ENCODE measurements around the gene APLP2. TPM values are rescaled to one million over a fixed set of nuclear protein-coding genes. Genes with fewer than 3 reads are reported as not detected.
"Not testable (repeated sequence)": the region's sequence is repeated elsewhere in the genome, so short reads cannot be mapped to it uniquely, and the experiment has no call there.

Gene APLP2
- total RNA-seq = 1,000 to 10,000 TPM in 1 of 8 experiments, 100 to 1,000 TPM in 7; 125 to 1,363 (median 350) TPM

DNA sequence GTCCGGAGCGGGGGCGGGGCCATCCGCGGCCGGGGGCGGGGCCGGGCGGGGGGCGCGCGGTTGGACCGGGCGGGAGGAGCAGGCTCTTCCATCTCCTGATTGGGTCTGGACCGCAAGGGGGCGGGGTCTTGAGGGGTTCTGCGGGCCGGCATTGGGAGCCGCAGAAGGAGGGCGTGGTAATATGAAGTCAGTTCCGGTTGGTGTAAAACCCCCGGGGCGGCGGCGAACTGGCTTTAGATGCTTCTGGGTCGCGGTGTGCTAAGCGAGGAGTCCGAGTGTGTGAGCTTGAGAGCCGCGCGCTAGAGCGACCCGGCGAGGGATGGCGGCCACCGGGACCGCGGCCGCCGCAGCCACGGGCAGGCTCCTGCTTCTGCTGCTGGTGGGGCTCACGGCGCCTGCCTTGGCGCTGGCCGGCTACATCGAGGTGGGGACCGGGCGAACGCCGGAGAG is at the start of gene APLP2:
Gene APLP2 (plus strand): TSS at position 236 of the 450 bp plus-strand sequence. CDS start 84 bp downstream, at position 320.
- peak within 1 kb of the TSS; percentile 83 to 89 for H3K27ac ChIP-seq
- H3K4me1 ChIP-seq (replicated peaks in 1 of 2) = peaks cover 14 to 24% of the 10 kb centered on the region in 2 donors
- in situ Hi-C loops (cut with MboI; ENCODE audit: low pct_unique_long_range_greater_than_20kb in 2 of 9, low sequenced_read_pairs in 9 of 9, unreplicated experiment in 9 of 9) = no loop called here
- WGBS, 10 experiments = no CpG with 5 or more reads among the region's 51 CpGs
- peak; percentile 78 to 94 (median 91) for ATAC-seq (replicated peaks in 6 of 8)
- H3K4me3 ChIP-seq = peak within 1 kb of the TSS; percentile 63 to 98 (median 81)

- WGBS, 10 experiments = 71 to 96% (median 90%) methylated on average over 2 to 4 of the region's 4 CpGs
- Histone ChIP-seq H3K27ac (no peak overlapping the region), H3K4me3 (no peak overlapping the region), H3K4me1 (replicated peaks in 1 of 2) (no peaks in the 10 kb centered on the region)
- ATAC-seq (replicated peaks in 6 of 8) = no peak
- in situ Hi-C loops (cut with MboI; ENCODE audit: low pct_unique_long_range_greater_than_20kb in 2 of 9, low sequenced_read_pairs in 9 of 9, unreplicated experiment in 9 of 9) = no loop called here
Observed at GRCh38 chr11:130020323-130020722, 49.4 kb upstream of the APLP2 start.

GRCh38 chr11:130021606-130022005 is 48.1 kb upstream of the APLP2 start:
- H3K27ac ChIP-seq; H3K4me1 ChIP-seq (replicated peaks in 1 of 2); in situ Hi-C loops (cut with MboI; ENCODE audit: low pct_unique_long_range_greater_than_20kb in 2 of 9, low sequenced_read_pairs in 9 of 9, unreplicated experiment in 9 of 9); ATAC-seq (replicated peaks in 6 of 8); H3K4me3 ChIP-seq: not testable (repeated sequence)
- WGBS, 10 experiments = 89% methylated on average over 6 of the region's 38 CpGs; no CpG with 5 or more reads in 9 of the 10 experiments

GRCh38 chr11:130022799-130023198 is 46.9 kb upstream of the APLP2 start:
- WGBS, 10 experiments = 76 to 100% (median 98%) methylated on average over 1 to 2 of the region's 2 CpGs; no CpG with 5 or more reads in 2 of the 10 experiments
- peak in 2 of 8 experiments; percentile 29 to 38 for ATAC-seq (replicated peaks in 6 of 8)
- no peak overlapping the region for H3K27ac ChIP-seq
- in situ Hi-C loops (cut with MboI; ENCODE audit: low pct_unique_long_range_greater_than_20kb in 2 of 9, low sequenced_read_pairs in 9 of 9, unreplicated experiment in 9 of 9) = no loop called here
- no peaks in the 10 kb centered on the region for H3K4me1 ChIP-seq (replicated peaks in 1 of 2)
- no peak overlapping the region for H3K4me3 ChIP-seq

DNA sequence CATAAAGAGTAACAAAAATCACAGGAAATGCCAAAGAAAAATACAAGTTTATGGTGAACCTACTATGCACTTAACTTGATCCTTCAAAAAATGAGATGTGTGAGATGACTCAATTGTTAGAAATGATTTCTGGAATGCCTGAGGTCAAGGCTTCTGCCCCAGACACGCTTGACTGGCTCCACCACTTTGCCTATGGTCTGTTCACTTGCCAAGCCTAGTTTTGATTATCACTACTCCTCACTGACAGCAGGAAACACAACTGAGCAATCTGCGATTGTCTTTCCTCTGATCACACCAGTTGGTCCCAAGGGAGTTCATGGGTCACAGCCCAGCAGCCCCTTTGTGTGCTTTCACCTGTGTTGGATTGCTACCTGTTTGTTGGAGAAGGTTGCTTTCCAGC is 46.5 kb upstream of the APLP2 start:
- WGBS, 10 experiments = 0 to 100% (median 70%) methylated on average over 1 to 2 of the region's 2 CpGs; no CpG with 5 or more reads in 3 of the 10 experiments
- H3K4me3 ChIP-seq = no peak overlapping the region
- no peaks in the 10 kb centered on the region for H3K4me1 ChIP-seq (replicated peaks in 1 of 2)
- ATAC-seq (replicated peaks in 6 of 8) = peak in 2 of 8 experiments; percentile 26 to 55
- H3K27ac ChIP-seq = no peak overlapping the region
- in situ Hi-C loops (cut with MboI; ENCODE audit: low pct_unique_long_range_greater_than_20kb in 2 of 9, low sequenced_read_pairs in 9 of 9, unreplicated experiment in 9 of 9) = no loop called here

- no peak overlapping the region for H3K4me3 ChIP-seq
- ATAC-seq (replicated peaks in 6 of 8) = peak in 3 of 8 experiments; percentile 37 to 84 (median 69)
- no peaks in the 10 kb centered on the region for H3K4me1 ChIP-seq (replicated peaks in 1 of 2)
- WGBS, 10 experiments = 0 to 100% (median 13%) methylated on average over 1 of the region's 1 CpG; no CpG with 5 or more reads in 3 of the 10 experiments
- in situ Hi-C loops (cut with MboI; ENCODE audit: low pct_unique_long_range_greater_than_20kb in 2 of 9, low sequenced_read_pairs in 9 of 9, unreplicated experiment in 9 of 9) = no loop called here
- H3K27ac ChIP-seq = no peak overlapping the region
Observed at GRCh38 chr11:130024361-130024760, 45.3 kb upstream of the APLP2 start.

- in situ Hi-C loops (cut with MboI; ENCODE audit: low pct_unique_long_range_greater_than_20kb in 2 of 9, low sequenced_read_pairs in 9 of 9, unreplicated experiment in 9 of 9) = no loop called here
- ATAC-seq (replicated peaks in 6 of 8) = peak in 1 of 8 experiments; percentile 9
- Histone ChIP-seq H3K4me3 (no peak overlapping the region), H3K4me1 (replicated peaks in 1 of 2) (no peaks in the 10 kb centered on the region), H3K27ac (no peak overlapping the region)
- 60 to 100% methylated on average over 1 of the region's 1 CpG; no CpG with 5 or more reads in 8 of the 10 experiments for WGBS, 10 experiments
Observed at GRCh38 chr11:130025371-130025770, 44.3 kb upstream of the APLP2 start.

GRCh38 chr11:130029137-130029536 is 40.6 kb upstream of the APLP2 start:
- Histone ChIP-seq H3K4me1 (replicated peaks in 1 of 2) (no peaks in the 10 kb centered on the region), H3K27ac (no peak overlapping the region), H3K4me3 (no peak overlapping the region)
- no peak for ATAC-seq (replicated peaks in 6 of 8)
- in situ Hi-C loops (cut with MboI; ENCODE audit: low pct_unique_long_range_greater_than_20kb in 2 of 9, low sequenced_read_pairs in 9 of 9, unreplicated experiment in 9 of 9) = no loop called here
- 0 to 100% (median 73%) methylated on average over 1 to 3 of the region's 3 CpGs for WGBS, 10 experiments

DNA sequence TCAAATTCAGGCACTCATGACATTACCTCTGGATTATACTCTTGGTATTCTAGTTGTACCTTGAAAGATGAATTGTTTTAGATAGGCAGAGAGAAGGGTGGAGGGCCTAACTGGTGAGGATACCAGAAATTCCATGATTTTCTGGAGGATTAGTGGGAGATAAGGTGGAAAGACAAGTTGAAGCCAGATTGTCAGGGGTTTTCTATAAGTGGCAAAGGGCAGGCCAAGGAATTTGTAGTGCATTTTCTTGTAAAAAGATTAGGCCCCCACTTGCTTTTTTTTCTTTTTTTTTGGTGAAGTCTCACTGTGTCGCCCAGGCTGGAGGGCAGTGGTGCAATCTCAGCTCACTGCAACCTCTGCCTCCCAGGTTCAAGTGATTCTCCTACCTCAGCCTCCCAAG is 38.6 kb upstream of the APLP2 start:
- no peak for ATAC-seq (replicated peaks in 6 of 8)
- H3K4me1 ChIP-seq (replicated peaks in 1 of 2) = no peaks in the 10 kb centered on the region
- H3K27ac ChIP-seq = no peak overlapping the region
- WGBS, 10 experiments = 60 to 100% (median 83%) methylated on average over 1 of the region's 1 CpG; no CpG with 5 or more reads in 5 of the 10 experiments
- H3K4me3 ChIP-seq = no peak overlapping the region
- in situ Hi-C loops (cut with MboI; ENCODE audit: low pct_unique_long_range_greater_than_20kb in 2 of 9, low sequenced_read_pairs in 9 of 9, unreplicated experiment in 9 of 9) = no loop called here

- Histone ChIP-seq H3K4me3 (no peak overlapping the region), H3K27ac (no peak overlapping the region), H3K4me1 (replicated peaks in 1 of 2) (no peaks in the 10 kb centered on the region)
- in situ Hi-C loops (cut with MboI; ENCODE audit: low pct_unique_long_range_greater_than_20kb in 2 of 9, low sequenced_read_pairs in 9 of 9, unreplicated experiment in 9 of 9) = no loop called here
- WGBS, 10 experiments = 90 to 100% (median 97%) methylated on average over 2 of the region's 2 CpGs; no CpG with 5 or more reads in 4 of the 10 experiments
- ATAC-seq (replicated peaks in 6 of 8) = peak in 1 of 8 experiments; percentile 35
Observed at GRCh38 chr11:130031945-130032344, 37.7 kb upstream of the APLP2 start.

DNA sequence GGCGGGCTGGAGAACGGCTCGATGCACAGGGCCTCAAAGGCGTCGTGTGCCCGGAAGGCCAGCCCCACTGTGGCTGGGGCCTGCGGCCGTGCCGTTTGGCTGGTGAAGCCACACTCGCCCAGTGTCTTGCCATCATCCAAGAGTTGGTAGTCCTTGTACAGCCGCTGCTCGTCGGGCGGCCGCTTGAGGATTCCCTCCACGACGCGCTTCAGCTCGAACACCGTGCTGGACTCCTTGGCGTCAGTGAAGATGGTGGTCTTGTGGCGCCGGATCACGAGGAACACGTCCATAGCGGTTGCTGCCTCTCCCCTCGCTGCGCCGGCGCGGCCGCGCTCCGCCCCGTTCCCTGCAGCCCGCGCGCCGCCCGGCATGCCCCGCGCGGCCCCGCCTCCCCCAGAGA is 36.8 kb upstream of the APLP2 start:
- Histone ChIP-seq H3K4me3 (no peak overlapping the region), H3K27ac (no peak overlapping the region), H3K4me1 (replicated peaks in 1 of 2) (no peaks in the 10 kb centered on the region)
- in situ Hi-C loops (cut with MboI; ENCODE audit: low pct_unique_long_range_greater_than_20kb in 2 of 9, low sequenced_read_pairs in 9 of 9, unreplicated experiment in 9 of 9) = no loop called here
- ATAC-seq (replicated peaks in 6 of 8) = no peak
- 92 to 100% (median 100%) methylated on average over 1 to 8 of the region's 44 CpGs; no CpG with 5 or more reads in 5 of the 10 experiments for WGBS, 10 experiments

- ATAC-seq (replicated peaks in 6 of 8) = no peak
- H3K27ac ChIP-seq = no peak overlapping the region
- peaks cover 0 to 5% of the 10 kb centered on the region in 2 donors for H3K4me1 ChIP-seq (replicated peaks in 1 of 2)
- no peak overlapping the region for H3K4me3 ChIP-seq
- in situ Hi-C loops (cut with MboI; ENCODE audit: low pct_unique_long_range_greater_than_20kb in 2 of 9, low sequenced_read_pairs in 9 of 9, unreplicated experiment in 9 of 9) = no loop called here
Observed at GRCh38 chr11:130034236-130034635, 35.5 kb upstream of the APLP2 start.

- H3K27ac ChIP-seq = no peak overlapping the region
- H3K4me3 ChIP-seq = no peak overlapping the region
- ATAC-seq (replicated peaks in 6 of 8) = peak in 6 of 8 experiments; percentile 24 to 73 (median 50)
- in situ Hi-C loops (cut with MboI; ENCODE audit: low pct_unique_long_range_greater_than_20kb in 2 of 9, low sequenced_read_pairs in 9 of 9, unreplicated experiment in 9 of 9) = no loop called here
- H3K4me1 ChIP-seq (replicated peaks in 1 of 2) = peaks cover 0 to 5% of the 10 kb centered on the region in 2 donors
- WGBS, 10 experiments = 20 to 100% (median 93%) methylated on average over 1 to 3 of the region's 3 CpGs; no CpG with 5 or more reads in 5 of the 10 experiments
Observed at GRCh38 chr11:130037058-130037457, 32.6 kb upstream of the APLP2 start.
